ENCODE data around the gene SLC5A11. TPM values are rescaled to one million over a fixed set of nuclear protein-coding genes. Genes with fewer than 3 reads are reported as not detected.

Gene SLC5A11
- total and polyA plus RNA-seq, 2 donors: 0.09 to 0.14 TPM

GRCh38 chr16:24936151-24936550 lies 90.4 kb downstream of the SLC5A11 start:
- no peaks in the 10 kb centered on the region for H3K4me1 ChIP-seq (ENCODE audit: control insufficient read depth in 2 of 2, insufficient read depth in 2 of 2, low read length in 2 of 2)
- H3K27ac ChIP-seq (ENCODE audit: low read depth in 1 of 2, low read length in 1 of 2): no peak overlapping the region
- 96% methylated on average over 4 of the region's 4 CpGs for WGBS
- no peak for DNase-seq (ENCODE audit: low read depth in 6 of 9, low spot score in 9 of 9)
- no peaks in the 10 kb centered on the region for H3K27me3 ChIP-seq (ENCODE audit: control insufficient read depth in 2 of 2, insufficient read depth in 1 of 2, low read length in 1 of 2)
- no peaks in the 10 kb centered on the region for H3K9me3 ChIP-seq (ENCODE audit: control insufficient read depth in 2 of 2, insufficient read depth in 1 of 2, low read length in 1 of 2)
- no peak overlapping the region for H3K4me3 ChIP-seq (ENCODE audit: low read length in 2 of 2)
- H3K36me3 ChIP-seq (ENCODE audit: control insufficient read depth in 2 of 2, insufficient read depth in 2 of 2, low read length in 1 of 2): peaks cover 39 to 54% of the 10 kb centered on the region in 2 donors

DNA sequence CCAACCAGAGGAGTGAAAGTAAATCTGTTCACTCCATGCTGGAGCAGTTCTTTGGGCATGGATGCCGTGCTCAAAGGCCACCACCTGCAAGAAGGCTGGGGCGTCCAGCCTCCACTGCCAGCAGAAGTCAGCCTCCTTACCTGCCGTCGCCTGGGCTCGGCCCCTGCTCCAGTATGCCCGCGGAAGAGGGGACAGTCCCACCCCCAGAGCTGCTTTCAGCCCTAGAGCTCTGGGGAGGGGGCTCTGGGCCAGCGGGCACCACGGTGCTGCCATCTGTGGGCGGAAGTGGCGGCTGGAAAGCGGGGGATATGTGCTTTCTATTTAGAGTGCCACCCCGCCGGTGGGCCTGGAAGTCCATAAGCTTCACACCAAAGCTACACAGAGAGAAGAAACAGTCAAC lies 93.5 kb downstream of the SLC5A11 start:
- DNase-seq (ENCODE audit: low read depth in 6 of 9, low spot score in 9 of 9): no peak
- peaks cover 43 to 53% of the 10 kb centered on the region in 2 donors for H3K36me3 ChIP-seq (ENCODE audit: control insufficient read depth in 2 of 2, insufficient read depth in 2 of 2, low read length in 1 of 2)
- WGBS: 98% methylated on average over 14 of the region's 14 CpGs
- no peak overlapping the region for H3K27ac ChIP-seq (ENCODE audit: low read depth in 1 of 2, low read length in 1 of 2)
- H3K9me3 ChIP-seq (ENCODE audit: control insufficient read depth in 2 of 2, insufficient read depth in 1 of 2, low read length in 1 of 2): no peaks in the 10 kb centered on the region
- no peaks in the 10 kb centered on the region for H3K27me3 ChIP-seq (ENCODE audit: control insufficient read depth in 2 of 2, insufficient read depth in 1 of 2, low read length in 1 of 2)
- no peaks in the 10 kb centered on the region for H3K4me1 ChIP-seq (ENCODE audit: control insufficient read depth in 2 of 2, insufficient read depth in 2 of 2, low read length in 2 of 2)
- H3K4me3 ChIP-seq (ENCODE audit: low read length in 2 of 2): no peak overlapping the region

DNA sequence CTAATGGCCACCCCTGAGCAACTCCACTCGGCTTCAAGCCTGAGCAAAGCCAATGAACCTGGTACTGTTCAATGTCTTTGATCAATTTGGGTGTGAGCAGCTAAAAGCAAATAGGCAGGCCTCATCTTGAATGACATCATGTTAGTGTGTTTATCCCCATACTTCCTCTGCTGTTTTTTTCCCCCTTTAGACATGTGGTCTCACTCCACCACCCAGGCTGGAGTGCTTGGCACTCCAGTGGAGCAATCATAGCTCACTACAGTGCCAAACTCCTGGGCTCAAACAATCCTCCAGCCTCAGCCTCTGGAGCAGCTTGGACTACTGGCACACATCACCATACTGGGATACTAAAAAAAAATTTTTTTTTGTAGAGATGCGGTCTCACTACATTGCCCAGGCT lies 94.0 kb downstream of the SLC5A11 start:
- Histone ChIP-seq H3K9me3 (ENCODE audit: control insufficient read depth in 2 of 2, insufficient read depth in 1 of 2, low read length in 1 of 2) (no peaks in the 10 kb centered on the region), H3K27me3 (ENCODE audit: control insufficient read depth in 2 of 2, insufficient read depth in 1 of 2, low read length in 1 of 2) (no peaks in the 10 kb centered on the region), H3K4me3 (ENCODE audit: low read length in 2 of 2) (no peak overlapping the region), H3K27ac (ENCODE audit: low read depth in 1 of 2, low read length in 1 of 2) (no peak overlapping the region), H3K36me3 (ENCODE audit: control insufficient read depth in 2 of 2, insufficient read depth in 2 of 2, low read length in 1 of 2) (peaks cover 43 to 49% of the 10 kb centered on the region in 2 donors), H3K4me1 (ENCODE audit: control insufficient read depth in 2 of 2, insufficient read depth in 2 of 2, low read length in 2 of 2) (no peaks in the 10 kb centered on the region)
- 99% methylated on average over 2 of the region's 2 CpGs for WGBS
- DNase-seq (ENCODE audit: low read depth in 6 of 9, low spot score in 9 of 9): no peak

- H3K27ac ChIP-seq (ENCODE audit: low read depth in 1 of 2, low read length in 1 of 2): no peak overlapping the region
- H3K4me1 ChIP-seq (ENCODE audit: control insufficient read depth in 2 of 2, insufficient read depth in 2 of 2, low read length in 2 of 2): no peaks in the 10 kb centered on the region
- DNase-seq (ENCODE audit: low read depth in 6 of 9, low spot score in 9 of 9): no peak
- H3K9me3 ChIP-seq (ENCODE audit: control insufficient read depth in 2 of 2, insufficient read depth in 1 of 2, low read length in 1 of 2): no peaks in the 10 kb centered on the region
- 98% methylated on average over 7 of the region's 7 CpGs for WGBS
- no peak overlapping the region for H3K4me3 ChIP-seq (ENCODE audit: low read length in 2 of 2)
- peaks cover 29 to 50% of the 10 kb centered on the region in 2 donors for H3K36me3 ChIP-seq (ENCODE audit: control insufficient read depth in 2 of 2, insufficient read depth in 2 of 2, low read length in 1 of 2)
- H3K27me3 ChIP-seq (ENCODE audit: control insufficient read depth in 2 of 2, insufficient read depth in 1 of 2, low read length in 1 of 2): no peaks in the 10 kb centered on the region
These were observed 97.7 kb downstream of the SLC5A11 start for GRCh38 chr16:24943471-24943870.

GRCh38 chr16:24944206-24944605 lies 98.4 kb downstream of the SLC5A11 start:
- H3K4me3 ChIP-seq (ENCODE audit: low read length in 2 of 2): no peak overlapping the region
- H3K9me3 ChIP-seq (ENCODE audit: control insufficient read depth in 2 of 2, insufficient read depth in 1 of 2, low read length in 1 of 2): no peaks in the 10 kb centered on the region
- no peaks in the 10 kb centered on the region for H3K4me1 ChIP-seq (ENCODE audit: control insufficient read depth in 2 of 2, insufficient read depth in 2 of 2, low read length in 2 of 2)
- no peak for DNase-seq (ENCODE audit: low read depth in 6 of 9, low spot score in 9 of 9)
- H3K36me3 ChIP-seq (ENCODE audit: control insufficient read depth in 2 of 2, insufficient read depth in 2 of 2, low read length in 1 of 2): peaks cover 25 to 44% of the 10 kb centered on the region in 2 donors
- H3K27ac ChIP-seq (ENCODE audit: low read depth in 1 of 2, low read length in 1 of 2): no peak overlapping the region
- 79% methylated on average over 3 of the region's 3 CpGs for WGBS
- H3K27me3 ChIP-seq (ENCODE audit: control insufficient read depth in 2 of 2, insufficient read depth in 1 of 2, low read length in 1 of 2): no peaks in the 10 kb centered on the region

DNA sequence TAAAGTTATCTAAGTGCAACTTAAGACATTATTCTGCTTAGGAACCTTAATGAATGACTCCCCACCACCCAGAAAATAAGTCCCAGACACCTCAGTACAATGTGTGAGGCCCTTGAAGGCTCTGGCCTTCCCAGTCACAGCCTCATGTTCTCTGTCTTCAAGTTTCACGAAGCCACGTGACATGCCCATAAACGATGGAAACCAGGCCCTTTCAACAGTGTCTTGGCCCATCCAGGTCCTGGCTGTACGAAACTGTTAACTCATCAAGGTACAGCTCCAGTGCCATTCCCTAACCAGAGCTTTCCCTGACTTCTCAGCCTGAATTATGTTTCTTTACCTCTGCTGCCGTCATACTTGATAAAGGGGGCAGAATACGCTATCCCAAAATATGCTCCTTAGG lies 100.4 kb downstream of the SLC5A11 start:
- Histone ChIP-seq H3K27ac (ENCODE audit: low read depth in 1 of 2, low read length in 1 of 2) (no peak overlapping the region), H3K36me3 (ENCODE audit: control insufficient read depth in 2 of 2, insufficient read depth in 2 of 2, low read length in 1 of 2) (peaks cover 15 to 37% of the 10 kb centered on the region in 2 donors), H3K4me1 (ENCODE audit: control insufficient read depth in 2 of 2, insufficient read depth in 2 of 2, low read length in 2 of 2) (no peaks in the 10 kb centered on the region), H3K9me3 (ENCODE audit: control insufficient read depth in 2 of 2, insufficient read depth in 1 of 2, low read length in 1 of 2) (no peaks in the 10 kb centered on the region), H3K27me3 (ENCODE audit: control insufficient read depth in 2 of 2, insufficient read depth in 1 of 2, low read length in 1 of 2) (no peaks in the 10 kb centered on the region), H3K4me3 (ENCODE audit: low read length in 2 of 2) (no peak overlapping the region)
- WGBS: 97% methylated on average over 6 of the region's 6 CpGs
- no peak for DNase-seq (ENCODE audit: low read depth in 6 of 9, low spot score in 9 of 9)

DNA sequence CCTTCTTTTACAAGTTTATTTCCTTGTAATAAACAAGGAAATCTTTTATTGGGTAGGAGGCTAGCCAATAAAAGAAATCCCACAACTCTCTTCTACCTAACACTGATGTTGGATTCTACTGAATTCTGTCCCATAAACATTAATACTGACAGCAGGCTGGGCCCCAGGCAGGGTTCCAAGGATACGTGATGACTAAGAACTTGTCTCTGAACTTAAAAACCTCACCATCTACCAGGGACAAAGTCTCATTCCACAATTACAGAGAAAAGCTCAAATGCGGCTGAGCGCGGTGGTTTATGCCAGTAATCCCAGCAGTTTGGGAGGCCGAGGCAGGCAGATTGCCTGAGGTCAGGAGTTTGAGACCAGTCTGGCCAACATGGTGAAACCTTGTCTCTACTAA lies 104.5 kb downstream of the SLC5A11 start:
- DNase-seq (ENCODE audit: low read depth in 6 of 9, low spot score in 9 of 9): no peak
- Histone ChIP-seq H3K4me3 (ENCODE audit: low read length in 2 of 2) (no peak overlapping the region), H3K9me3 (ENCODE audit: control insufficient read depth in 2 of 2, insufficient read depth in 1 of 2, low read length in 1 of 2) (no peaks in the 10 kb centered on the region), H3K36me3 (ENCODE audit: control insufficient read depth in 2 of 2, insufficient read depth in 2 of 2, low read length in 1 of 2) (peaks cover 33 to 41% of the 10 kb centered on the region in 2 donors), H3K27me3 (ENCODE audit: control insufficient read depth in 2 of 2, insufficient read depth in 1 of 2, low read length in 1 of 2) (no peaks in the 10 kb centered on the region), H3K4me1 (ENCODE audit: control insufficient read depth in 2 of 2, insufficient read depth in 2 of 2, low read length in 2 of 2) (no peaks in the 10 kb centered on the region), H3K27ac (ENCODE audit: low read depth in 1 of 2, low read length in 1 of 2) (no peak overlapping the region)
- WGBS: 98% methylated on average over 5 of the region's 5 CpGs

DNA sequence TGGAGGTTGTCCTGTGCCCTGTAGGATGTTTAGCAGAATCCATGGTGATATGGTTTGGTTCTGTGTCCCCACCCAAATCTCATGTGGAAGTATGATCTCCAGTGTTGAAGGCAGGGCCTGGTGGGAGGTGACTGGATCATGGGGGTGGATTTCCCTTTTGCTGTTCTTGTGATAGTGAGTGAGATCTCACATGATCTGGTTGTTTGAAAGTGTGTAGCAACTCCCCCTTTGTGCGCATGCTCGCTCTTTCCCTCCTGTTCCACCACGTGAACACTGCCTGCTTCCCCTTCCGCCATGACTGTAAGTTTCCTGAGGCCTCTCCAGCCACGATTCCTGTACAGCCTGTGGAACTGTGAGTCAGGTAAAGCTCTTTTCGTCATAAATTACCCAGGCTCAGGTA lies 107.5 kb downstream of the SLC5A11 start:
- Histone ChIP-seq H3K4me1 (ENCODE audit: control insufficient read depth in 2 of 2, insufficient read depth in 2 of 2, low read length in 2 of 2) (no peaks in the 10 kb centered on the region), H3K36me3 (ENCODE audit: control insufficient read depth in 2 of 2, insufficient read depth in 2 of 2, low read length in 1 of 2) (peaks cover 34 to 54% of the 10 kb centered on the region in 2 donors), H3K27me3 (ENCODE audit: control insufficient read depth in 2 of 2, insufficient read depth in 1 of 2, low read length in 1 of 2) (no peaks in the 10 kb centered on the region), H3K9me3 (ENCODE audit: control insufficient read depth in 2 of 2, insufficient read depth in 1 of 2, low read length in 1 of 2) (no peaks in the 10 kb centered on the region), H3K27ac (ENCODE audit: low read depth in 1 of 2, low read length in 1 of 2) (no peak overlapping the region), H3K4me3 (ENCODE audit: low read length in 2 of 2) (no peak overlapping the region)
- DNase-seq (ENCODE audit: low read depth in 6 of 9, low spot score in 9 of 9): no peak
- WGBS: over 99% methylated on average over 6 of the region's 6 CpGs

DNA sequence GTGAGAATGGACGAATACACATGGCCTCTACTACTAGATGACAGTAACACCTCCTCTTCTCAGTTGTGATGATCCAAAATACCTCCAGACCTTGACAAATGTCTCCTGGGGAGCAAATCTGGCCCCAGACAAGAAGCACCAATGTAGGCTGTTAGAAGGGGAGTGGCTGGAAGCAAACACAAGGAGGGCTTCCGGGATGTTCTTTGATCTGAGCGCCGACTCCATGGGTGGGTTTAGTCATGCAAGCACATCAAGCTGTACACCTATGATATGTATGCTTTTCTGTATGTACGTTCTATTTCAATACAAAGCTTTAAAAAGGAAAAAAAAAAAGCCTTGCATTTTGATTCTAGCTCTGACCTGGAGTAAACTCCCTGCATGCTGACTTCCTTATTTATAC lies 108.0 kb downstream of the SLC5A11 start:
- WGBS: over 99% methylated on average over 5 of the region's 5 CpGs
- H3K4me3 ChIP-seq (ENCODE audit: low read length in 2 of 2): no peak overlapping the region
- no peak overlapping the region for H3K27ac ChIP-seq (ENCODE audit: low read depth in 1 of 2, low read length in 1 of 2)
- no peaks in the 10 kb centered on the region for H3K4me1 ChIP-seq (ENCODE audit: control insufficient read depth in 2 of 2, insufficient read depth in 2 of 2, low read length in 2 of 2)
- DNase-seq (ENCODE audit: low read depth in 6 of 9, low spot score in 9 of 9): no peak
- H3K27me3 ChIP-seq (ENCODE audit: control insufficient read depth in 2 of 2, insufficient read depth in 1 of 2, low read length in 1 of 2): no peaks in the 10 kb centered on the region
- no peaks in the 10 kb centered on the region for H3K9me3 ChIP-seq (ENCODE audit: control insufficient read depth in 2 of 2, insufficient read depth in 1 of 2, low read length in 1 of 2)
- peaks cover 36 to 58% of the 10 kb centered on the region in 2 donors for H3K36me3 ChIP-seq (ENCODE audit: control insufficient read depth in 2 of 2, insufficient read depth in 2 of 2, low read length in 1 of 2)

DNA sequence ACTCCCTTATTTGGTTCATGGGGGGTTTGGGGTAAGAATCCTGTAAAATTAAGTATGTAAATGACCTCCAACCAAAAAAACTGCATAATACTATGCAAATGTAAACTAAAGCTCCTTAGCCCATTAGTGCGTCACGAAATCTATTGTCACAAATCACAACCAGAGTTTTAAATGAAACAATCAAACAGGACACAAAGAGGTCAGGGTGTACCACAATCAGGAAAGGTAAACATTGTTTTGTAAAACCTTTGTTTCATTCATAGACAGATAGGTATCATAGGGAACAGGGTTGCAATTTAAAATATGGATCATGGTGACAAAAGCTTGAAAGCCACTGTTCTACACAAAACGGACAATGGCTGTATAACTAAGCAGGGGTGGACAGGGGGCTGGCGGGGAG lies 108.4 kb downstream of the SLC5A11 start:
- 97% methylated on average over 4 of the region's 4 CpGs for WGBS
- no peak for DNase-seq (ENCODE audit: low read depth in 6 of 9, low spot score in 9 of 9)
- Histone ChIP-seq H3K27me3 (ENCODE audit: control insufficient read depth in 2 of 2, insufficient read depth in 1 of 2, low read length in 1 of 2) (no peaks in the 10 kb centered on the region), H3K4me3 (ENCODE audit: low read length in 2 of 2) (no peak overlapping the region), H3K27ac (ENCODE audit: low read depth in 1 of 2, low read length in 1 of 2) (no peak overlapping the region), H3K4me1 (ENCODE audit: control insufficient read depth in 2 of 2, insufficient read depth in 2 of 2, low read length in 2 of 2) (no peaks in the 10 kb centered on the region), H3K9me3 (ENCODE audit: control insufficient read depth in 2 of 2, insufficient read depth in 1 of 2, low read length in 1 of 2) (no peaks in the 10 kb centered on the region), H3K36me3 (ENCODE audit: control insufficient read depth in 2 of 2, insufficient read depth in 2 of 2, low read length in 1 of 2) (peaks cover 41 to 62% of the 10 kb centered on the region in 2 donors)

Data from thymus (tissue), 11 donors.